H9 (cell line): ENCODE results near the gene PKMYT1. TPM values are rescaled to one million over a fixed set of nuclear protein-coding genes. Genes with fewer than 3 reads are reported as not detected.

ENCODE experiments used
- DNase-seq: peaks from one replicate; pipeline ENCODE4 v3.0.0-alpha.2; 2017
- H2AFZ ChIP-seq: one replicate; pipeline ENCODE4 v1.6.1; 2013; ENCODE audit warnings: mild to moderate bottlenecking, low read length, control low read depth, moderate library complexity
- H2AK5ac ChIP-seq: 2 replicates; pipeline ENCODE4 v1.6.1; 2013; ENCODE audit warnings: low read length, control low read depth, mixed read lengths; ENCODE audit not compliant: insufficient read length
- H2BK120ac ChIP-seq: one replicate; pipeline ENCODE4 v1.6.1; 2013; ENCODE audit warnings: low read depth, mild to moderate bottlenecking, low read length, control low read depth, inconsistent platforms; ENCODE audit not compliant: poor library complexity, severe bottlenecking
- H2BK12ac ChIP-seq: 2 replicates; pipeline ENCODE4 v1.6.1; 2013; ENCODE audit warnings: low read length, control low read depth, mixed read lengths, low read depth; ENCODE audit not compliant: insufficient read length
- H2BK15ac ChIP-seq: 2 replicates; pipeline ENCODE4 v1.6.1; 2013; ENCODE audit warnings: low read depth, low read length, control low read depth
- H2BK20ac ChIP-seq: one replicate; pipeline ENCODE4 v1.6.1; 2013; ENCODE audit warnings: low read depth, mild to moderate bottlenecking, low read length, control low read depth, inconsistent platforms; ENCODE audit not compliant: poor library complexity, severe bottlenecking
- H2BK5ac ChIP-seq: 2 replicates; pipeline ENCODE4 v1.6.1; 2013; ENCODE audit warnings: low read length, control low read depth, mixed read lengths; ENCODE audit not compliant: insufficient read length
- H3K14ac ChIP-seq: 2 replicates; pipeline ENCODE4 v1.6.1; 2013; ENCODE audit warnings: low read length, control low read depth; ENCODE audit not compliant: insufficient read depth
- H3K18ac ChIP-seq: 2 replicates; pipeline ENCODE4 v1.6.1; 2013; ENCODE audit warnings: low read depth, mild to moderate bottlenecking, mixed read lengths, low read length, control low read depth; ENCODE audit not compliant: insufficient read length
- H3K23ac ChIP-seq: 2 replicates; pipeline ENCODE4 v1.6.1; 2013; ENCODE audit warnings: low read length, control low read depth, mixed read lengths, low read depth; ENCODE audit not compliant: insufficient read length
- H3K23me2 ChIP-seq: 2 replicates; pipeline ENCODE4 v1.6.1; 2013; ENCODE audit warnings: low read depth, mild to moderate bottlenecking, mixed read lengths, low read length, control low read depth; ENCODE audit not compliant: insufficient read length, poor library complexity, severe bottlenecking
- H3K27ac ChIP-seq: 2 replicates; pipeline ENCODE4 v1.5.1; 2013; ENCODE audit warnings: low read length, control low read depth, mixed read lengths, low read depth; ENCODE audit not compliant: insufficient read length
- H3K27me3 ChIP-seq: 2 replicates; pipeline ENCODE4 v1.6.1; 2013; ENCODE audit warnings: low read length, control low read depth, inconsistent platforms; ENCODE audit not compliant: insufficient read depth
- H3K4ac ChIP-seq: 2 replicates; pipeline ENCODE4 v1.6.1; 2013; ENCODE audit warnings: low read depth, mild to moderate bottlenecking, control low read depth, inconsistent platforms, low read length, moderate library complexity
- H3K4me1 ChIP-seq: 2 replicates; pipeline ENCODE4 v1.6.1; 2013; ENCODE audit warnings: low read length, control low read depth, inconsistent platforms; ENCODE audit not compliant: insufficient read depth
- H3K4me2 ChIP-seq: 2 replicates; pipeline ENCODE4 v1.6.1; 2013; ENCODE audit warnings: low read length, control low read depth, mixed read lengths; ENCODE audit not compliant: insufficient read length, insufficient read depth
- H3K56ac ChIP-seq: 2 replicates; pipeline ENCODE4 v1.6.1; 2013; ENCODE audit warnings: low read depth, mild to moderate bottlenecking, mixed read lengths, low read length, control low read depth; ENCODE audit not compliant: insufficient read length
- H3K79me1 ChIP-seq: 2 replicates; pipeline ENCODE4 v1.6.1; 2013; ENCODE audit warnings: low read depth, mild to moderate bottlenecking, moderate library complexity, low read length, control low read depth, inconsistent platforms; ENCODE audit not compliant: insufficient read depth, poor library complexity, severe bottlenecking
- H3K79me2 ChIP-seq: 2 replicates; pipeline ENCODE4 v1.6.1; 2013; ENCODE audit warnings: low read length, control low read depth, inconsistent platforms; ENCODE audit not compliant: insufficient read depth
- H3K9ac ChIP-seq: 2 replicates; pipeline ENCODE4 v1.6.1; 2013; ENCODE audit warnings: low read length, control low read depth, mixed read lengths; ENCODE audit not compliant: insufficient read length; ENCODE audit errors: extremely low read depth
- H3K9me3 ChIP-seq: one replicate; pipeline ENCODE4 v1.6.1; 2013; ENCODE audit warnings: low read depth, low read length, inconsistent platforms; ENCODE audit not compliant: control insufficient read depth
- H3T11ph ChIP-seq: one replicate; pipeline ENCODE4 v1.6.1; 2013; ENCODE audit warnings: mild to moderate bottlenecking, low read length, control low read depth, inconsistent platforms
- H4K20me1 ChIP-seq: one replicate; pipeline ENCODE4 v1.6.1; 2013; ENCODE audit not compliant: control insufficient read depth, insufficient read length, insufficient read depth
- H4K5ac ChIP-seq: 2 replicates; pipeline ENCODE4 v1.6.1; 2013; ENCODE audit warnings: low read depth, mild to moderate bottlenecking, mixed read lengths, low read length, control low read depth; ENCODE audit not compliant: insufficient read length
- H4K8ac ChIP-seq: replicated peaks from 2 replicates; pipeline ENCODE4 v1.6.1; 2013; ENCODE audit warnings: low read length, control low read depth, mixed read lengths, low read depth; ENCODE audit not compliant: insufficient read length
- H4K91ac ChIP-seq: 2 replicates; pipeline ENCODE4 v1.6.1; 2013; ENCODE audit warnings: low read depth, mild to moderate bottlenecking, moderate library complexity, mixed read lengths, low read length, control low read depth; ENCODE audit not compliant: insufficient read length
- H3K27ac Mint-ChIP-seq, 3 experiments: 2 replicates in 2 of 3; 3 replicates in 1 of 3; pipeline ENCODE4 v1.8.0; 2020 to 2021; ENCODE audit warnings: mixed read lengths in 3 of 3, mild to moderate bottlenecking in 1 of 3, moderate library complexity in 1 of 3
- H3K27me3 Mint-ChIP-seq: 2 replicates; pipeline ENCODE4 v1.8.0; 2021; ENCODE audit warnings: low read depth, mild to moderate bottlenecking, moderate library complexity, mixed read lengths
- H3K36me3 Mint-ChIP-seq, 3 experiments: 2 replicates in 2 of 3; 3 replicates in 1 of 3; pipeline ENCODE4 v1.8.0; 2020 to 2021; ENCODE audit warnings: low read depth in 3 of 3, mixed read lengths in 3 of 3; ENCODE audit not compliant: insufficient read depth in 1 of 3
- H3K4me1 Mint-ChIP-seq, 2 experiments: 2 replicates each; pipeline ENCODE4 v1.8.0; 2020; ENCODE audit warnings: mixed read lengths in 2 of 2
- H3K4me3 Mint-ChIP-seq, 2 experiments: 2 replicates in 1 of 2; 3 replicates in 1 of 2; pipeline ENCODE4 v1.8.0; 2020 to 2021; ENCODE audit warnings: mild to moderate bottlenecking in 2 of 2, mixed read lengths in 2 of 2, moderate library complexity in 1 of 2
- H3K9me3 Mint-ChIP-seq, 2 experiments: 2 replicates in 1 of 2; 3 replicates in 1 of 2; pipeline ENCODE4 v1.8.0; 2020; ENCODE audit warnings: mild to moderate bottlenecking in 2 of 2, mixed read lengths in 2 of 2, moderate library complexity in 1 of 2
- WGBS: extraction: QIAGEN DNeasy Blood & Tissue Kit; methylation state at CpG from one replicate; pipeline ENCODE4 v1.1.7; 2013; ENCODE audit warnings: missing lambda C conversion rate, low lambda C conversion rate, mixed read lengths; ENCODE audit not compliant: insufficient read length; ENCODE audit errors: extremely low coverage; 5-methylcytosine and 5-hydroxymethylcytosine counted together
- total RNA-seq: library from RNA; stranded (reverse); gene quantifications from 2 replicates; pipeline ENCODE4 v1.2.1, GENCODE V29; 2021
- TF ChIP-seq, protein P1 (sequence below): fragments of 200-600 bp; sonication (generic); conservative IDR thresholded peaks from 3 replicates; pipeline ENCODE4 v1.8.0; 2021; ENCODE audit warnings: antibody characterized with exemption, mild to moderate bottlenecking

PKMYT1 gene
- total RNA-seq, 1 experiment from 2014 or later: 114 TPM

DNA sequence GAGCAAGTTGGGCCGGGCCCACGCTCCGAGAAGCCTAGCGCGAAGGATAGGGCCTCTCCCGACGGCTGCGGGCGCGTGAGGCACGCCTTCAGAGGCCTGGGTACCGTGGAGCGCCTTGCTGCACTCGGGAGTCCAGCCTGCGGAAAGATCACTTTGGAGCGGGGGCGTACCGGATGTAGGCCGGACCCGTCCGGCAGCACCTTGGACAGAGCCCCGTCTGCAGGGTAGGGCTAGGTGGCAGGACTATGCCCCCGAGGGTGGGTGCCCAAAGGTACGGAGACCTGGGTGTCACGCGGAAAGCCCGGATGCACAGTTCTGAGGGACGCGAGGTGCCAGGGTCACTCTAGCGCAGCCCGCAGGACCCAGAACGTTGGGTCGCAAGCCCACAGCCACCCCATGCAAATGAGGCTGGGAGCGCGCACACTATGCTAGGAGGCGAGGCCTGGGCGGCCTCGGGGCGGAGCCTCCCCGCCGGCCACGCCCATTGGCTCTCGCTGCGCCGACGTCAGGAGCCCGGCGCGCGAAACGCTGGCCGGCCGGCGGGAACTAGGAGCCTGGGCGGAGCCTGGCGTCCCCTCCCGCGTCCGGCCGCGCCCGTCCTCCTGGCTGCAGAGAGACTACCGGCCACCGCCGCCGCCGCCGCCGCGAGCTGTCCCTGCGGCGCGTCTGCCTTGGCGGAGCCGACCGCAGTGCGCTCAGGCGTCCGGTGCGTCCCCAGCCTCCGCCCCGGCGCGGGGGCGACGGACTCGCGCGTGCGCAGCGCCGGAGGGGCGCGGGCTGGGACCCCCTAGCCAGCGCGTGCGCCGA lies 11.3 kb downstream of the PKMYT1 start, which contains the start of gene PAQR4:
PAQR4 (plus strand) TSS at position 611 of the 807 bp plus-strand sequence. CDS start 327 bp downstream, outside the sequence.
- no peaks in the 10 kb centered on the region for H3K9me3 ChIP-seq
- Mint-ChIP-seq H3K27ac (peak within 1 kb of the TSS in 2 of 3 experiments; percentile 31 to 90; a peak in 3 of 7 replicates), H3K4me1 (peaks cover 20 to 24% of the 10 kb centered on the region in 2 experiments)

More for the DNA sequence above, 11.3 kb downstream of the PKMYT1 start, which contains the start of gene PAQR4:
- Histone ChIP-seq H3K27me3 (no peaks in the 10 kb centered on the region), H4K5ac (no peak within 1 kb of the TSS), H3K79me2 (no peaks in the 10 kb centered on the region), H3K23me2 (peaks cover 14% of the 10 kb centered on the region), H3K79me1 (no peaks in the 10 kb centered on the region), H2BK15ac (no peak within 1 kb of the TSS), H3K4ac (no peak within 1 kb of the TSS), H3K18ac (peak within 1 kb of the TSS; percentile 6), H4K91ac (no peak within 1 kb of the TSS), H4K20me1 (peaks cover 3% of the 10 kb centered on the region), H2AFZ (no peak within 1 kb of the TSS), H3K56ac (no peak within 1 kb of the TSS), H3T11ph (no peak within 1 kb of the TSS), H3K9ac (peak within 1 kb of the TSS; percentile 45), H3K27ac (no peak within 1 kb of the TSS), H2BK20ac (no peak within 1 kb of the TSS), H4K8ac (no peak within 1 kb of the TSS), H3K4me1 (no peaks in the 10 kb centered on the region), H2BK12ac (no peak within 1 kb of the TSS), H3K4me2 (peak within 1 kb of the TSS; percentile 58), H2BK120ac (no peak within 1 kb of the TSS), H2BK5ac (no peak within 1 kb of the TSS), H3K23ac (no peak within 1 kb of the TSS), H2AK5ac (no peak within 1 kb of the TSS), H3K14ac (peak within 1 kb of the TSS; percentile 9; the same call in 1 of the 2 replicates)
- Mint-ChIP-seq H3K36me3 (peaks cover 4 to 17% (median 16%) of the 10 kb centered on the region in 3 experiments; a peak in 6 of 7 replicates), H3K4me3 (peak within 1 kb of the TSS; percentile 72 to 81), H3K9me3 (no peaks in the 10 kb centered on the region), H3K27me3 (peaks cover 21% of the 10 kb centered on the region)
- TF ChIP-seq, protein P1, sequence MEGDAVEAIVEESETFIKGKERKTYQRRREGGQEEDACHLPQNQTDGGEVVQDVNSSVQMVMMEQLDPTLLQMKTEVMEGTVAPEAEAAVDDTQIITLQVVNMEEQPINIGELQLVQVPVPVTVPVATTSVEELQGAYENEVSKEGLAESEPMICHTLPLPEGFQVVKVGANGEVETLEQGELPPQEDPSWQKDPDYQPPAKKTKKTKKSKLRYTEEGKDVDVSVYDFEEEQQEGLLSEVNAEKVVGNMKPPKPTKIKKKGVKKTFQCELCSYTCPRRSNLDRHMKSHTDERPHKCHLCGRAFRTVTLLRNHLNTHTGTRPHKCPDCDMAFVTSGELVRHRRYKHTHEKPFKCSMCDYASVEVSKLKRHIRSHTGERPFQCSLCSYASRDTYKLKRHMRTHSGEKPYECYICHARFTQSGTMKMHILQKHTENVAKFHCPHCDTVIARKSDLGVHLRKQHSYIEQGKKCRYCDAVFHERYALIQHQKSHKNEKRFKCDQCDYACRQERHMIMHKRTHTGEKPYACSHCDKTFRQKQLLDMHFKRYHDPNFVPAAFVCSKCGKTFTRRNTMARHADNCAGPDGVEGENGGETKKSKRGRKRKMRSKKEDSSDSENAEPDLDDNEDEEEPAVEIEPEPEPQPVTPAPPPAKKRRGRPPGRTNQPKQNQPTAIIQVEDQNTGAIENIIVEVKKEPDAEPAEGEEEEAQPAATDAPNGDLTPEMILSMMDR: no peak
- peak; percentile 89 for DNase-seq
- WGBS: no CpG with 5 or more reads among the region's 98 CpGs
